Endothelial cell of umbilical vein (primary cell): ENCODE results near the gene CLEC4A. TPM values are rescaled to one million over a fixed set of nuclear protein-coding genes. Genes with fewer than 3 reads are reported as not detected.

ENCODE experiments used
- BruUV-seq: library from RNA; stranded (reverse); fragments of 400-500 nt; replicated peaks from 2 replicates; lab custom pipeline; 2021; lab: Mats Ljungman, UMichigan
- CTCF ChIA-PET: fragments of 300-600, 350-600 bp; sonication (Branson Sonifier 250); formaldehyde crosslinking; loops from one replicate; lab custom pipeline; 2021; ENCODE audit warnings: antibody characterized with exemption, inconsistent platforms; lab: Charles Lee
- POLR2A ChIA-PET: fragments of 300-600, 350-600 bp; sonication (Branson Sonifier 250); formaldehyde crosslinking; loops from one replicate; lab custom pipeline; 2021; ENCODE audit warnings: antibody characterized with exemption, inconsistent platforms; lab: Charles Lee
- DNase-seq: peaks from one replicate; pipeline ENCODE4 v3.0.0-alpha.2; 2011; ENCODE audit warnings: low read depth, low spot score
- FAIRE-seq: peaks from 2 replicates; lab custom pipeline; 2011; peaks lifted over from hg19 to GRCh38; lab: Jason Lieb, UNC
- H2AFZ ChIP-seq: 2 replicates; pipeline ENCODE4 v1.6.0; 2012; ENCODE audit warnings: low read depth, low read length, control low read depth, inconsistent platforms
- H3K27ac ChIP-seq: 2 replicates; pipeline ENCODE4 v1.5.1; 2011; ENCODE audit warnings: low read depth, mild to moderate bottlenecking, control low read depth, low read length, moderate library complexity; ENCODE audit not compliant: insufficient read depth
- H3K27me3 ChIP-seq, 2 experiments: 2 replicates each; pipeline versions ENCODE4 v1.6.0 to v1.6.1; 2011; ENCODE audit warnings: low read length in 2 of 2, mixed read lengths in 1 of 2; ENCODE audit not compliant: control insufficient read depth in 2 of 2, insufficient read depth in 2 of 2
- H3K36me3 ChIP-seq, 2 experiments: 2 replicates in 1 of 2; 3 replicates in 1 of 2; pipeline ENCODE4 v1.5.1; 2011; ENCODE audit warnings: low read length in 2 of 2, mild to moderate bottlenecking in 1 of 2, moderate library complexity in 1 of 2; ENCODE audit not compliant: control insufficient read depth in 2 of 2, insufficient read depth in 2 of 2; ENCODE audit errors: extremely low read depth in 1 of 2
- H3K4me1 ChIP-seq: 3 replicates; pipeline ENCODE4 v1.5.1; 2011; ENCODE audit warnings: mild to moderate bottlenecking, low read length; ENCODE audit not compliant: control insufficient read depth, insufficient read depth; ENCODE audit errors: extremely low read depth
- H3K4me2 ChIP-seq: 2 replicates; pipeline ENCODE4 v1.6.1; 2011; ENCODE audit warnings: low read length, control low read depth, mixed read lengths; ENCODE audit not compliant: insufficient read depth
- H3K4me3 ChIP-seq, 3 experiments: fragments of 200-600 bp in 1 of 3; sonication (generic), shearing (Covaris generic) in 1 of 3; replicated peaks in 1 of 3; 2 replicates each; pipeline ENCODE4 v1.5.1; 2011 to 2016; ENCODE audit warnings: control low read depth in 3 of 3, low read length in 3 of 3, mild to moderate bottlenecking in 2 of 3, inconsistent platforms in 1 of 3, low read depth in 1 of 3, moderate library complexity in 1 of 3; ENCODE audit not compliant: insufficient read depth in 1 of 3
- H3K79me2 ChIP-seq: 2 replicates; pipeline ENCODE4 v1.6.0; 2012; ENCODE audit warnings: low read length, inconsistent platforms; ENCODE audit not compliant: control insufficient read depth, insufficient read depth
- H3K9ac ChIP-seq: replicated peaks from 2 replicates; pipeline ENCODE3; 2011; ENCODE audit warnings: low read length, control low read depth; ENCODE audit not compliant: insufficient read depth; ENCODE audit errors: extremely low read depth
- H3K9me1 ChIP-seq: replicated peaks from 3 replicates; pipeline ENCODE4 v1.6.0; 2011; ENCODE audit warnings: mild to moderate bottlenecking, low read length; ENCODE audit not compliant: control insufficient read depth, insufficient read depth; ENCODE audit errors: extremely low read depth
- H3K9me3 ChIP-seq: replicated peaks from 2 replicates; pipeline ENCODE4 v1.5.1; 2012; ENCODE audit warnings: low read length, inconsistent platforms; ENCODE audit not compliant: control insufficient read depth, insufficient read depth
- H4K20me1 ChIP-seq: replicated peaks from 2 replicates; pipeline ENCODE3; 2011; ENCODE audit warnings: mild to moderate bottlenecking, low read length; ENCODE audit not compliant: control insufficient read depth, insufficient read depth; ENCODE audit errors: extremely low read depth
- CTCF ChIP-seq, 2 donors: IDR thresholded peaks; 1 replicate in 1 of 2; 2 replicates in 1 of 2; pipeline ENCODE4 v1.5.1; 2011; ENCODE audit warnings: low read length in 2 of 2, mild to moderate bottlenecking in 2 of 2, moderate library complexity in 2 of 2, control low read depth in 1 of 2, inconsistent platforms in 1 of 2, low read depth in 1 of 2; ENCODE audit not compliant: insufficient read depth in 1 of 2; ENCODE audit errors: extremely low read depth in 1 of 2
- EZH2 ChIP-seq: IDR thresholded peaks from 2 replicates; pipeline ENCODE4 v1.6.1; 2012; ENCODE audit warnings: borderline replicate concordance, low read depth, mild to moderate bottlenecking, moderate library complexity, low read length, inconsistent platforms; ENCODE audit not compliant: severe bottlenecking
- FOS ChIP-seq: IDR thresholded peaks from 2 replicates; pipeline ENCODE4 v1.6.1; 2011; ENCODE audit warnings: mild to moderate bottlenecking, low read length, moderate library complexity, borderline replicate concordance; ENCODE audit not compliant: insufficient read depth
- GATA2 ChIP-seq: IDR thresholded peaks from 2 replicates; pipeline ENCODE4 v1.7.0; 2011; ENCODE audit warnings: low read depth, mild to moderate bottlenecking, moderate library complexity, mixed read lengths, low read length; ENCODE audit not compliant: insufficient read length, insufficient read depth
- JUN ChIP-seq: IDR thresholded peaks from 2 replicates; pipeline ENCODE4 v1.6.1; 2011; ENCODE audit warnings: borderline replicate concordance, low read depth; ENCODE audit not compliant: insufficient read length, insufficient read depth
- MAX ChIP-seq: IDR thresholded peaks from 2 replicates; pipeline ENCODE4 v1.6.1; 2011; ENCODE audit not compliant: insufficient read depth, insufficient read length
- MYC ChIP-seq: IDR thresholded peaks from one replicate; pipeline ENCODE4 v1.6.1; 2011; ENCODE audit warnings: mild to moderate bottlenecking, low read depth, low read length
- POLR2A ChIP-seq: IDR thresholded peaks from 2 replicates; pipeline ENCODE4 v1.6.1; 2012; ENCODE audit warnings: low read depth, mild to moderate bottlenecking, control low read depth, low read length
- POLR2AphosphoS5 ChIP-seq: IDR thresholded peaks from 2 replicates; pipeline ENCODE4 v1.6.1; 2012; ENCODE audit warnings: low read depth, mild to moderate bottlenecking, control low read depth, low read length, moderate library complexity; ENCODE audit not compliant: insufficient read depth
- dilution Hi-C: fragments of 300-500 bp; cut with MboI; formaldehyde crosslinking; loops from one replicate; pipeline ENCODE4 v1.15.0; 2019; ENCODE audit warnings: low sequenced_read_pairs; ENCODE audit not compliant: extremely low pct_ligation_motif_present
- intact Hi-C: fragments of 100-400 bp; cut with micrococcal nuclease; formaldehyde crosslinking; loops from one replicate; pipeline ENCODE4 v1.10.0; 2022
- polyA plus RNA-seq, 4 experiments: library from polyadenylated mRNA; depleted of rRNA in 3 of 4; stranded (reverse) in 3 of 4; unstranded in 1 of 4; fragments of >200 nt; gene quantifications; 2 replicates each; pipeline versions ENCODE4 v1.2.1 to v1.2.3, GENCODE V29; 2011 to 2012; ENCODE audit warnings: missing spikeins in 1 of 4
- total RNA-seq: library from RNA; stranded (reverse); gene quantifications from 2 replicates; pipeline ENCODE4 v1.2.3, GENCODE V29; 2021

The CLEC4A gene
- total and polyA plus RNA-seq, 2 donors (not counting 3 experiments of a cell fraction or from before 2014, with no cell fraction given): 0.52 to 0.86 TPM

- no peak overlapping the region for H3K9ac ChIP-seq
- no peak overlapping the region for H3K4me3 ChIP-seq
- H3K9me3 ChIP-seq: no peaks in the 10 kb centered on the region
- TF ChIP-seq POLR2AphosphoS5 (no peak), FOS (no peak), GATA2 (no peak), MAX (no peak), POLR2A (no peak), JUN (no peak), EZH2 (no peak), MYC (no peak), CTCF (IDR thresholded peaks at IDR 0.05; ENCODE audit: extremely low read depth in 1 of 2, insufficient read depth in 1 of 2, low read depth in 1 of 2, low read length in 2 of 2) (no peak)
- no peak overlapping the region for H2AFZ ChIP-seq
- no peak overlapping the region for H3K4me2 ChIP-seq
- H3K27ac ChIP-seq: no peak overlapping the region
- intact Hi-C loops (no loop called here), dilution Hi-C loops (no loop called here)
- H3K27me3 ChIP-seq: peaks cover 0 to 10% of the 10 kb centered on the region in 2 experiments
- no peaks in the 10 kb centered on the region for H3K36me3 ChIP-seq
- H3K4me1 ChIP-seq: no peaks in the 10 kb centered on the region
- no peak for DNase-seq
- H3K79me2 ChIP-seq: no peaks in the 10 kb centered on the region
- H4K20me1 ChIP-seq: no peaks in the 10 kb centered on the region
- no peaks in the 10 kb centered on the region for H3K9me1 ChIP-seq
- BruUV-seq: no TSS peak
- ChIA-PET CTCF (interaction anchor here (1.1 kb wide), 1 partner anchor 35 kb away, joined by 3 read pairs; no protein-coding TSS in a partner anchor), POLR2A (no interaction called here)
- FAIRE-seq: no peak
These were observed 19.8 kb downstream of the CLEC4A start for GRCh38 chr12:8143261-8143660.
